Skeletal muscle tissue (tissue), 4 donors: ENCODE data around the gene SH2D3C. TPM values are rescaled to one million over a fixed set of nuclear protein-coding genes. Genes with fewer than 3 reads are reported as not detected.

Source experiments
- H3K27ac ChIP-seq: one replicate; pipeline ENCODE4 v1.7.0; 2013; ENCODE audit warnings: mild to moderate bottlenecking, low read depth, low read length, inconsistent platforms
- H3K27me3 ChIP-seq, 3 donors: one replicate each; pipeline ENCODE4 v1.7.0; 2013; ENCODE audit warnings: low read length in 3 of 3; ENCODE audit not compliant: control insufficient read depth in 3 of 3, insufficient read depth in 3 of 3
- H3K36me3 ChIP-seq, 3 donors: one replicate each; pipeline ENCODE4 v1.7.0; 2013; ENCODE audit warnings: low read length in 3 of 3; ENCODE audit not compliant: control insufficient read depth in 3 of 3, insufficient read depth in 3 of 3
- H3K4me1 ChIP-seq, 3 donors: one replicate each; pipeline ENCODE4 v1.7.0; 2013; ENCODE audit warnings: low read length in 3 of 3, mild to moderate bottlenecking in 3 of 3; ENCODE audit not compliant: control insufficient read depth in 3 of 3, insufficient read depth in 3 of 3
- H3K4me3 ChIP-seq, 3 donors: one replicate each; pipeline ENCODE4 v1.7.0; 2013; ENCODE audit warnings: low read length in 3 of 3
- H3K9ac ChIP-seq, 3 donors: one replicate each; pipeline ENCODE4 v1.7.0; 2013; ENCODE audit warnings: low read length in 3 of 3, mild to moderate bottlenecking in 3 of 3, moderate library complexity in 2 of 3, low read depth in 1 of 3
- H3K9me3 ChIP-seq, 3 donors: one replicate each; pipeline ENCODE4 v1.7.0; 2013; ENCODE audit warnings: low read length in 3 of 3; ENCODE audit not compliant: control insufficient read depth in 3 of 3
- total RNA-seq: library from RNA; depleted of rRNA; stranded (reverse); fragments of >200 nt; gene quantifications from one replicate; pipeline ENCODE4 v1.2.3, GENCODE V29; 2014
- donor health status: Osteomylitis.

Gene SH2D3C
- total RNA-seq, 1 donor from 2014 or later: 15.1 TPM

GRCh38 chr9:127769101-127769500, 9.4 kb downstream of the SH2D3C start:
- Histone ChIP-seq H3K4me3 (peak overlapping the region in 1 of 3 donors; percentile 24), H3K36me3 (no peaks in the 10 kb centered on the region), H3K27ac (peak overlapping the region; percentile 75), H3K9me3 (no peaks in the 10 kb centered on the region), H3K27me3 (peaks cover 0 to 5% (median 0%) of the 10 kb centered on the region in 3 donors), H3K9ac (no peak overlapping the region), H3K4me1 (peaks cover 40 to 46% (median 45%) of the 10 kb centered on the region in 3 donors)

- H3K9ac ChIP-seq: peak overlapping the region in 1 of 3 donors; percentile 14
- peak overlapping the region in 2 of 3 donors; percentile 20 to 38 for H3K4me3 ChIP-seq
- H3K27ac ChIP-seq: peak overlapping the region; percentile 75
- peaks cover 41 to 49% (median 46%) of the 10 kb centered on the region in 3 donors for H3K4me1 ChIP-seq
- peaks cover 0 to 5% (median 2%) of the 10 kb centered on the region in 3 donors for H3K27me3 ChIP-seq
- H3K36me3 ChIP-seq: no peaks in the 10 kb centered on the region
- no peaks in the 10 kb centered on the region for H3K9me3 ChIP-seq
Measured at GRCh38 chr9:127768698-127769097, 9.8 kb downstream of the SH2D3C start.

GRCh38 chr9:127767909-127768331, 10.5 kb downstream of the SH2D3C start:
- no peaks in the 10 kb centered on the region for H3K9me3 ChIP-seq
- no peaks in the 10 kb centered on the region for H3K36me3 ChIP-seq
- peak overlapping the region; percentile 14 to 45 (median 22) for H3K9ac ChIP-seq
- peak overlapping the region; percentile 75 for H3K27ac ChIP-seq
- peaks cover 0 to 5% (median 3%) of the 10 kb centered on the region in 3 donors for H3K27me3 ChIP-seq
- H3K4me1 ChIP-seq: peaks cover 42 to 53% (median 46%) of the 10 kb centered on the region in 3 donors
- H3K4me3 ChIP-seq: peak overlapping the region; percentile 20 to 49 (median 38)

GRCh38 chr9:127767410-127767809, 11.1 kb downstream of the SH2D3C start:
- no peaks in the 10 kb centered on the region for H3K36me3 ChIP-seq
- peak overlapping the region in 2 of 3 donors; percentile 19 to 22 for H3K9ac ChIP-seq
- peaks cover 47 to 58% (median 51%) of the 10 kb centered on the region in 3 donors for H3K4me1 ChIP-seq
- H3K27ac ChIP-seq: peak overlapping the region; percentile 75
- no peaks in the 10 kb centered on the region for H3K9me3 ChIP-seq
- no peak overlapping the region for H3K4me3 ChIP-seq
- peaks cover 0 to 5% (median 5%) of the 10 kb centered on the region in 3 donors for H3K27me3 ChIP-seq

- Histone ChIP-seq H3K36me3 (no peaks in the 10 kb centered on the region), H3K9me3 (no peaks in the 10 kb centered on the region), H3K27ac (no peak overlapping the region), H3K4me3 (no peak overlapping the region), H3K9ac (no peak overlapping the region), H3K4me1 (peaks cover 45 to 56% (median 53%) of the 10 kb centered on the region in 3 donors), H3K27me3 (peaks cover 0 to 7% (median 5%) of the 10 kb centered on the region in 3 donors)
Measured at GRCh38 chr9:127765418-127765817, 13.0 kb downstream of the SH2D3C start.

GRCh38 chr9:127763918-127764384, 14.5 kb downstream of the SH2D3C start:
- peaks cover 0 to 7% (median 5%) of the 10 kb centered on the region in 3 donors for H3K27me3 ChIP-seq

GRCh38 chr9:127762111-127762676, 16.3 kb downstream of the SH2D3C start:
- Histone ChIP-seq H3K4me1 (peaks cover 26 to 37% (median 32%) of the 10 kb centered on the region in 3 donors), H3K4me3 (peak overlapping the region in 1 of 3 donors; percentile 22), H3K36me3 (no peaks in the 10 kb centered on the region), H3K27ac (peak overlapping the region; percentile 72), H3K9ac (peak overlapping the region; percentile 10 to 40 (median 23)), H3K9me3 (no peaks in the 10 kb centered on the region), H3K27me3 (peaks cover 5 to 7% (median 6%) of the 10 kb centered on the region in 3 donors)

More at GRCh38 chr9:127763918-127764384, 14.5 kb downstream of the SH2D3C start:
- Histone ChIP-seq H3K27ac (peak overlapping the region; percentile 72), H3K9ac (no peak overlapping the region), H3K4me1 (peaks cover 37 to 49% (median 44%) of the 10 kb centered on the region in 3 donors), H3K36me3 (no peaks in the 10 kb centered on the region), H3K4me3 (no peak overlapping the region), H3K9me3 (no peaks in the 10 kb centered on the region)

GRCh38 chr9:127761491-127761956, 16.9 kb downstream of the SH2D3C start:
- peak overlapping the region in 1 of 3 donors; percentile 33 for H3K9ac ChIP-seq
- H3K9me3 ChIP-seq: no peaks in the 10 kb centered on the region
- no peaks in the 10 kb centered on the region for H3K36me3 ChIP-seq
- H3K4me1 ChIP-seq: peaks cover 20 to 32% (median 27%) of the 10 kb centered on the region in 3 donors
- peaks cover 5 to 7% (median 6%) of the 10 kb centered on the region in 3 donors for H3K27me3 ChIP-seq
- H3K4me3 ChIP-seq: peak overlapping the region in 2 of 3 donors; percentile 31 to 49
- peak overlapping the region; percentile 72 for H3K27ac ChIP-seq

- Histone ChIP-seq H3K36me3 (no peaks in the 10 kb centered on the region), H3K9me3 (no peaks in the 10 kb centered on the region), H3K27ac (no peak overlapping the region), H3K4me1 (peaks cover 20 to 30% (median 24%) of the 10 kb centered on the region in 3 donors), H3K4me3 (peak overlapping the region in 1 of 3 donors; percentile 49), H3K9ac (no peak overlapping the region), H3K27me3 (peaks cover 6 to 9% (median 7%) of the 10 kb centered on the region in 3 donors)
Measured at GRCh38 chr9:127761061-127761460, 17.4 kb downstream of the SH2D3C start.

- Histone ChIP-seq H3K4me1 (peaks cover 14 to 25% (median 20%) of the 10 kb centered on the region in 3 donors), H3K27ac (no peak overlapping the region), H3K9me3 (no peaks in the 10 kb centered on the region), H3K36me3 (no peaks in the 10 kb centered on the region), H3K27me3 (peaks cover 15 to 24% (median 18%) of the 10 kb centered on the region in 3 donors), H3K4me3 (no peak overlapping the region), H3K9ac (no peak overlapping the region)
Measured at GRCh38 chr9:127758843-127759242, 19.6 kb downstream of the SH2D3C start.
